Spleen (tissue), 13 donors: ENCODE measurements around the gene DAZL. TPM values are rescaled to one million over a fixed set of nuclear protein-coding genes. Genes with fewer than 3 reads are reported as not detected.

Experiments used
- DNase-seq: peaks from one replicate; pipeline ENCODE4 v3.0.0-alpha.2; 2020
- H3K27ac ChIP-seq, 8 donors: fragments of 200-600 bp; sonication (generic) in 7 of 8; 1 replicate in 4 of 8; 2 replicates in 4 of 8; pipeline versions ENCODE4 v1.5.0 to v1.8.0; 2016 to 2021; ENCODE audit warnings: inconsistent platforms in 4 of 8, mild to moderate bottlenecking in 4 of 8, moderate library complexity in 1 of 8
- H3K27me3 ChIP-seq, 7 donors: fragments of 200-600 bp; sonication (generic) in 6 of 7; replicated peaks in 1 of 7; 1 replicate in 4 of 7; 2 replicates in 3 of 7; pipeline versions ENCODE4 v1.5.0 to v1.8.0; 2016 to 2021; ENCODE audit warnings: inconsistent platforms in 3 of 7, mild to moderate bottlenecking in 1 of 7
- H3K36me3 ChIP-seq, 6 donors: fragments of 200-600 bp; sonication (generic) in 5 of 6; 1 replicate in 4 of 6; 2 replicates in 2 of 6; pipeline versions ENCODE4 v1.5.0 to v1.8.0; 2016 to 2021; ENCODE audit warnings: inconsistent platforms in 2 of 6
- H3K4me1 ChIP-seq, 6 donors: fragments of 200-600 bp; sonication (generic) in 5 of 6; 1 replicate in 3 of 6; 2 replicates in 3 of 6; pipeline versions ENCODE4 v1.5.0 to v1.8.0; 2016 to 2021; ENCODE audit warnings: inconsistent platforms in 3 of 6
- H3K4me3 ChIP-seq, 8 donors: fragments of 200-600 bp; sonication (generic) in 7 of 8; 1 replicate in 4 of 8; 2 replicates in 4 of 8; pipeline versions ENCODE4 v1.5.0 to v1.8.0; 2016 to 2021; ENCODE audit warnings: inconsistent platforms in 4 of 8, mild to moderate bottlenecking in 4 of 8, moderate library complexity in 2 of 8
- H3K9me3 ChIP-seq, 8 donors: fragments of 200-600 bp; sonication (generic) in 7 of 8; 1 replicate in 4 of 8; 2 replicates in 4 of 8; pipeline versions ENCODE4 v1.5.0 to v1.8.0; 2016 to 2021; ENCODE audit warnings: inconsistent platforms in 4 of 8
- CTCF ChIP-seq, 11 experiments: fragments of 200-600 bp in 7 of 11; fragments of 450-650 bp in 4 of 11; sonication (generic) in 4 of 11; IDR thresholded peaks in 8 of 11; conservative IDR thresholded peaks in 3 of 11; 1 replicate in 7 of 11; 2 replicates in 4 of 11; pipeline versions ENCODE4 v1.4.0 to v1.8.0; 2016 to 2021; ENCODE audit warnings: antibody characterized with exemption in 11 of 11, inconsistent platforms in 4 of 11, mild to moderate bottlenecking in 1 of 11
- POLR2A ChIP-seq, 3 donors: fragments of 450-650 bp; IDR thresholded peaks; one replicate each; pipeline ENCODE4 v1.5.1; 2017; ENCODE audit warnings: antibody characterized with exemption in 3 of 3, mild to moderate bottlenecking in 1 of 3
- POLR2AphosphoS5 ChIP-seq, 3 donors: sonication (generic); formaldehyde crosslinking; IDR thresholded peaks; one replicate each; pipeline ENCODE4 v1.5.1; 2017; ENCODE audit warnings: antibody characterized with exemption in 3 of 3
- WGBS, 5 donors: extraction: QIAGEN DNeasy Blood & Tissue Kit in 3 of 5; methylation state at CpG; one replicate each; pipeline versions ENCODE4 v1.1.5 to v1.1.7; 2013 to 2018; 5-methylcytosine and 5-hydroxymethylcytosine counted together
- intact Hi-C: fragments of 100-400 bp; cut with DNase I; formaldehyde crosslinking; loops from one replicate; pipeline ENCODE4 v1.15.0; 2023; ENCODE audit warnings: low total_unique reads
- long read RNA-seq, 2 donors: transcript quantifications; one replicate each; lab custom pipeline, GENCODE V29; 2026
- polyA plus RNA-seq, 3 donors: library from polyadenylated mRNA; stranded (reverse); fragments of 200-250 nt; gene quantifications; one replicate each; pipeline ENCODE4 v1.2.1, GENCODE V29; 2013
- total RNA-seq, 7 donors: library from RNA; depleted of rRNA in 3 of 7; stranded (reverse); fragments of >200 nt in 3 of 7; fragmentation: NEBNext Ultra II Directional in 4 of 7; extraction: Animal tissue kit (Norgen Biotek cat#: 25700) in 4 of 7; gene quantifications; one replicate each; pipeline versions ENCODE4 v1.1.0 to v1.2.1, GENCODE V29; 2016 to 2021
- donor health status: healthy with polysubstance abuse.
- donor health status: DM: no; HTN: no; CAD: no; lungs with moderate emphysema.
- donor health status: DM: no; HTN: no; CAD: no.
- donor health status: Bipolar disorder and iron deficiency.
- donor health status: healthy.
- donor health status: DM: no; HTN: no; CAD: no.
- donor health status: DM: yes; HTN: yes; CAD: no.

The DAZL gene, protein sequence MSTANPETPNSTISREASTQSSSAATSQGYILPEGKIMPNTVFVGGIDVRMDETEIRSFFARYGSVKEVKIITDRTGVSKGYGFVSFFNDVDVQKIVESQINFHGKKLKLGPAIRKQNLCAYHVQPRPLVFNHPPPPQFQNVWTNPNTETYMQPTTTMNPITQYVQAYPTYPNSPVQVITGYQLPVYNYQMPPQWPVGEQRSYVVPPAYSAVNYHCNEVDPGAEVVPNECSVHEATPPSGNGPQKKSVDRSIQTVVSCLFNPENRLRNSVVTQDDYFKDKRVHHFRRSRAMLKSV
- under 1 TPM in 3 of 7 donors, not detected in 4; 0.30 to 0.51 (median 0.32) TPM for total RNA-seq
- under 1 TPM in 2 of 3 donors, not detected in 1; 0.04 to 0.14 TPM for polyA plus RNA-seq
- long read RNA-seq, donor 1, partial matches to known transcripts = 0 of 1 reads
- long read RNA-seq, donor 1, other reads (novel, unspliced or antisense) = 0 of 1 reads
- long read RNA-seq, donor 2 = 0 reads

DNA sequence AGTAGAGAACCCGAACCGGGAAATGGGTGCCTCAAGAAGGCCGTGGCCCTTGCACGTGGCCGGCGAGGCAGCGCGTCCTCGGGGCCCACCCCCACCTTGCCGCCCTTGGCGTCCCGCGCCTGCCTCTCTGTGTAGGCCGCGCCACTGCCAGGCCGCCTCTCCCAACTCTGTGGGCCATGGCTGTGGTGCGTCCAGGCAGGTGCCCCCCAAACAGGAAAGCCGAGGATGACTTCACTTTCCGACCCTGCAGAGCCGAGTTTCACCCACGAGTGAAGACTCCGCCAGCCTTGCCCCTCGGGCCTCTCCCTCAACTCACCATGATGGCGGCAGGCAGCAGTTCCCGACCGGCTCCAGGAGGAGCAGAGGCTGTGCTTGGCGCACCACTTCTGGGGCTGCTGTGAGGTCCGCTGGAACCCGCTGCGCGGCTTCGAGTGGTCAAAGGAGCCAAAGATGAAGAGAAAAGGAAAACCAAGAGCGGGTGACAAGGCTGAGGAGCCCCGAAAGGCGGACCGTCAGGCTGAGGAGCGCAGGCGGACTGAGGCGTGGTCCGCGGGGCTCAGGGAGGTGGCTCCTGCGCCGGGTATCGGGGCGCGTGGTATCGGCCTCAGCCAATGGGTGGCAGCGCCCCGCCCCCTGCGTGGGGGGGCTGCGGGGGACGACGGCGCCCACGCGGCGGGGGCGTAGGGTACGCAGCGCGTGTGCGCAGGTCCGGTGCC lies at the start of gene DAZL:
DAZL (minus strand) TSS at position 537 of the 716 bp plus-strand sequence; CDS start at position 319, 218 bp downstream.
- intact Hi-C loops = loop anchor here (5.0 to 10.0 kb wide), 3 partner anchors 430 to 1240 kb away; no protein-coding TSS in a partner anchor
- WGBS, 5 donors = 96 to 98% (median 98%) methylated on average over 58 to 63 of the region's 63 CpGs
- peaks cover 0 to 8% (median 0%) of the 10 kb centered on the region in 6 donors for H3K4me1 ChIP-seq
- no peak within 1 kb of the TSS for H3K4me3 ChIP-seq
- H3K27me3 ChIP-seq = no peaks in the 10 kb centered on the region
- TF ChIP-seq POLR2A (IDR thresholded peaks at IDR 0.05) (no peak), POLR2AphosphoS5 (IDR thresholded peaks at IDR 0.05) (no peak), CTCF (IDR thresholded peaks at IDR 0.05 in 8 of 11, conservative IDR thresholded peaks at IDR 0.05 in 3 of 11) (no peak)
- peaks cover 0 to 12% (median 0%) of the 10 kb centered on the region in 8 donors for H3K9me3 ChIP-seq
- no peak within 1 kb of the TSS for H3K27ac ChIP-seq
- no peak for DNase-seq
- H3K36me3 ChIP-seq = no peaks in the 10 kb centered on the region

GRCh38 chr3:16654976-16655375 lies 49.8 kb upstream of the DAZL start:
- WGBS, 5 donors = 57 to 84% (median 63%) methylated on average over 1 of the region's 1 CpG
- intact Hi-C loops = no loop called here
- DNase-seq = no peak
- Histone ChIP-seq H3K9me3 (no peaks in the 10 kb centered on the region), H3K4me1 (no peaks in the 10 kb centered on the region), H3K36me3 (no peaks in the 10 kb centered on the region), H3K27ac (no peak overlapping the region), H3K27me3 (no peaks in the 10 kb centered on the region), H3K4me3 (no peak overlapping the region)
- TF ChIP-seq POLR2A (IDR thresholded peaks at IDR 0.05) (no peak), CTCF (IDR thresholded peaks at IDR 0.05 in 8 of 11, conservative IDR thresholded peaks at IDR 0.05 in 3 of 11) (no peak), POLR2AphosphoS5 (IDR thresholded peaks at IDR 0.05) (no peak)

GRCh38 chr3:16653712-16654111 lies 48.5 kb upstream of the DAZL start:
- no peak for DNase-seq
- Histone ChIP-seq H3K9me3 (no peaks in the 10 kb centered on the region), H3K4me3 (no peak overlapping the region), H3K27me3 (no peaks in the 10 kb centered on the region), H3K36me3 (no peaks in the 10 kb centered on the region), H3K4me1 (no peaks in the 10 kb centered on the region), H3K27ac (no peak overlapping the region)
- WGBS, 5 donors = 74 to 94% (median 90%) methylated on average over 4 of the region's 4 CpGs
- intact Hi-C loops = no loop called here
- TF ChIP-seq POLR2AphosphoS5 (IDR thresholded peaks at IDR 0.05) = no peak

GRCh38 chr3:16647668-16648067 lies 42.4 kb upstream of the DAZL start:
- no peak overlapping the region for H3K27ac ChIP-seq
- H3K36me3 ChIP-seq = no peaks in the 10 kb centered on the region
- H3K4me3 ChIP-seq = no peak overlapping the region
- no peaks in the 10 kb centered on the region for H3K27me3 ChIP-seq
- no peaks in the 10 kb centered on the region for H3K9me3 ChIP-seq
- intact Hi-C loops = no loop called here
- 89 to 97% (median 93%) methylated on average over 4 of the region's 4 CpGs for WGBS, 5 donors
- TF ChIP-seq CTCF (IDR thresholded peaks at IDR 0.05 in 8 of 11, conservative IDR thresholded peaks at IDR 0.05 in 3 of 11) = no peak
- TF ChIP-seq POLR2A (IDR thresholded peaks at IDR 0.05) = no peak
- no peak for TF ChIP-seq POLR2AphosphoS5 (IDR thresholded peaks at IDR 0.05)
- no peak for DNase-seq
- H3K4me1 ChIP-seq = no peaks in the 10 kb centered on the region
